SK-N-MC (cell line): ENCODE results near the gene SLC10A1.

ENCODE experiments used
- EZH2 ChIP-seq: fragments of 200-600 bp; sonication (generic); IDR thresholded peaks from one replicate; pipeline ENCODE4 v1.6.1; 2017; ENCODE audit warnings: antibody characterized with exemption
- POLR2AphosphoS5 ChIP-seq: IDR thresholded peaks from 2 replicates; pipeline ENCODE4 v1.6.1; 2012; ENCODE audit warnings: mild to moderate bottlenecking, low read depth, low read length, borderline replicate concordance

DNA sequence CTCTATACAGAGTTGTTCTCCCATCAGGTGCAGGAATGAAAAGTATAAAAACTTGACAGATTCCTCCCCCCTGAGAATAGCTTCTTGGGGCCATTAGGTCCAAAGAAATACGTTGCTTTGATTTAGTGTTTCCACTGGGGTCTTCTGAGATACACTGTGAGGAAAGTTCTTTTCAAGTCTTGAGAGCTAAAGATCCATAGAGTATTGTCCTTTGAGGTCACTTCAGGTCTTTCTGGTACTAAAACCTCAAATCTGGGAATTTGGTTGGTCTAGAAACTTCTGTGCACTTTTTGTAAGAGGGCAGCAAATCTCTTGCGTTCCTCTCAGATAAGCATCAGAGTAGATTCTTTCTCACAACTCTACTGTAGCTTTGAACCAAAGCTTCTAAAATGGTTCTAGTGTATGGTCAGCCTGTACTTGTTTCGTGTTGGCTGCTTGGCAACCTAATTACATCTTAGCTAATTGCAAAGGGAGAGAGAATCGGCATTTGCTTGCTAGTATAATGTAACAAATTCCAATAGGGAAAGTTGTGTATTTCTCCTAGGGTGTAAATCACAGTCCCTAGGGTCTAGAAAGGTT is 20.1 kb downstream of the SLC10A1 start:
- TF ChIP-seq POLR2AphosphoS5 (no peak), EZH2 (no peak)
